NCI-H2171 (cell line): ENCODE results near the gene ACSS3.
"Not testable (repeated sequence)": the region's sequence is repeated elsewhere in the genome, so short reads cannot be mapped to it uniquely, and the experiment has no call there.

Experiments used
- DNase-seq: peaks from one replicate; lab custom pipeline; 2025; lab: John Stamatoyannopoulos, UW

Gene ACSS3

DNA sequence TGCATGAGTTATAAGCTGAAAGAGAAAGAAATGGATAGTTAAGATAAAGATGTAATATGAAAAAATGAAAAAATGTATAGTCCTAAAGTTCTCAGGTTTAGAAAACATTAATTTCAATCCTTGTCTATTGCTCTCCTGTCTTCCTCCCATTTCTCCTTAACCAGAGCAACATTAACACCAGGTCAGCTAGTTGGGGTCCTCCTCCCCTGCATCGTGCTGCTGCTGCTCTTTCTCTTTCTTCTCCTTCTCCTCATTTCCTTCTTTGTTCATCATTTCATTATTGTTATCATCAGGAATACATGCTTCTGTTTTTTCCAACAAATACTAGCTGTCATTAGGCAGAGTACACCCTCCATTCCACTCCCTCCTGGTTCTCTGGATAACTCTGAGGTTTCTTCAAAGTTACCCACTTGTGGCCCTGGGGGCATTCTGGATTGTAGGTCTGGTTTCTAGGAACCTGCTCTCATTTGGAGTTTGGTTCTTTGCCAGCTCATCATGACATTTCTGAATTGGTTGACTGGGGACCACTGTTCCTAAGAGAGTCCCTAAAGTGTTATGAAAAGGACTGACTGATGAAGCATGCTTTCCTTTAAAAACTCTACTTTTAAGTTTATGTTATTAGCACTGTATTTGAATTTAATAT is 17.0 kb downstream of the ACSS3 start:
- DNase-seq: no peak

DNA sequence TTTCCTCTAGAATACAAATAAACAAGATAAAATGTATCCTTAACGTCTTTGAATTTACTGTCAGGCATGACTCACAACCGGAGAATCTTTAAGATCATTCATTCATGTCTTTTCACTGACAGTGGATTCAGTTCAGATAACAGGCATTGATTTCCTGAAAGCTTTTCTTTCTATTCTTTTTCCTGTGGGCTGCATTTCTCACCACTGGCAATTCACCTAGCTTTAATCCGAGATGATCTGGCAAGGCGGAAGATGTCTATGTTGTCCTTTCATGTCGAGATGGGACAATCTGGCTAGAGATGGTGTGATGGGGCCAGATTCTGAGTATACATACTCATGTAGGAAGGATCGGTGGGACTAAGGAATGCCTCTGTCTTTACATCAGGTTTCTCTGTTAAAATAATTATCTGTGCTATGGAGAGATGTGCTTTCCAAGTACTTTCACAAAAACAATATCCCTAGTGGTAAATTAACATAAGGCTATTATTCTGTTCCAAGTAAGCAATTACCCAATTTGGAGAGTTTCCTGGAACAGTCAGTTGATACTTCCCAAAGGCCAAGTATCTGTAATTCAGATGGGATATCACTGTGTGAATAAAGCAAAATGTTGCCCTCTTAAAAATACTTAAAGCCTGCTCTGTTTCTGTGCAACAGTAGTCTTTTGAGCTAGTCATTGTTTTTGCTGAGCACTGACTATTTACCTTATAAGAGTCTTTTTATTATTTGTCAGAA is 17.8 kb downstream of the ACSS3 start:
- DNase-seq: no peak

DNA sequence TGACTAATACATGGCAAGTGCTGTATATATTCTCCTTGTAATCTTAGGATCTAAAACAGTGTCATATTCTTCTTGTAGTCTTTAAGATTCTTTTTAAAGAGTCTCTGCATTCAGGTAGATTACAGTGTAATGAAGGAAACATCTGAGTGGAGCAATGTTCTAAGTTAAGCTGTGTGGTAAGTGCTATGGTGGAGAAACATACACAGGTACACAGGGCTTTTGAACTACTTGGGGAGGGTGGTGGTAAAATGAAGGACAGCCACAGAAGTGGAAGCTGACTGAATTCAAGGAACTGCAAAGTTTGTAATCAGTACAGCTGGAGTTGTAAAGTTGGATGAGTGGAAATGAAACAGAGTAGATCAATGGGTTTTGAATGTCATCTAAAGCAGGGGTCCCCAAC is 27.8 kb downstream of the ACSS3 start:
- no peak for DNase-seq

DNA sequence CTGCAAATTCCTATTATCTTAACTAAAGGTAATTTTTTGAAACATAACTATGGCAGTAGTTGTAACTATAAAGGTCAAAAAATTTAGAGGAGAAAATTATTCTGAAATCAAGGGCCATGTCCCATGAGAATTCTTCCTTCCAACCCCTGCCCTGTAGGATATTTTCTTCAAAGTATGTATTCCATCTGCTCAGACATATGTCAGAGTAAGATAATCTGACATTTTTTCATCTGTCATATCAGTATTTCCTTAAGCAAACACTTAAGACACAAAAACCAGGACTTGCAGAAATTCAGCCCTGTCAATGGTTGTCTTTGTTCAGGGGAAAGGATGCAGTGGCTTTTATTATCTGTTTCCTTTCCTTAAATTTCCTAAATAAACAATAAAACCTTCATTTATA is 36.3 kb downstream of the ACSS3 start:
- DNase-seq: peak; percentile 92

GRCh38 chr12:81119069-81119468 is 41.2 kb downstream of the ACSS3 start:
- not testable (repeated sequence) for DNase-seq

GRCh38 chr12:81120961-81121360 is 43.1 kb downstream of the ACSS3 start:
- DNase-seq: no peak

GRCh38 chr12:81123611-81124010 is 45.7 kb downstream of the ACSS3 start:
- no peak for DNase-seq

DNA sequence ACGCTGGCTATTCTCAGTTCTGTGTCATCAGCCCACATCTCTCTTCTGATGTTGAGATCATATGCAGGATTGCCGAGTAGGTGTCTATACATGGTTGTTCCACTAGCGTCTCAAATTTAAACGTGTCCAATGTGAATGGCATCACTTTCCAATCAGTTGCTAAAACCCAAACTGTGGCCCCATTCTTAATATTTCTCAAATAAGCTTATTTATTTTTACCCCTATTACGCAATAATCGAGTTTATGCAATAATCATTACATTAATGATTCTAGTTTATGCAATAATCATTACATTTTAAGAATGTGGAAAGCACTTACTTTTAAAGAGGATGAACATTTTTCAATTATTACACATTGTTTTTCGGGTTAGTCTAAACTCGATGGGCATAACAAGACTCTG is 47.8 kb downstream of the ACSS3 start:
- DNase-seq: no peak

DNA sequence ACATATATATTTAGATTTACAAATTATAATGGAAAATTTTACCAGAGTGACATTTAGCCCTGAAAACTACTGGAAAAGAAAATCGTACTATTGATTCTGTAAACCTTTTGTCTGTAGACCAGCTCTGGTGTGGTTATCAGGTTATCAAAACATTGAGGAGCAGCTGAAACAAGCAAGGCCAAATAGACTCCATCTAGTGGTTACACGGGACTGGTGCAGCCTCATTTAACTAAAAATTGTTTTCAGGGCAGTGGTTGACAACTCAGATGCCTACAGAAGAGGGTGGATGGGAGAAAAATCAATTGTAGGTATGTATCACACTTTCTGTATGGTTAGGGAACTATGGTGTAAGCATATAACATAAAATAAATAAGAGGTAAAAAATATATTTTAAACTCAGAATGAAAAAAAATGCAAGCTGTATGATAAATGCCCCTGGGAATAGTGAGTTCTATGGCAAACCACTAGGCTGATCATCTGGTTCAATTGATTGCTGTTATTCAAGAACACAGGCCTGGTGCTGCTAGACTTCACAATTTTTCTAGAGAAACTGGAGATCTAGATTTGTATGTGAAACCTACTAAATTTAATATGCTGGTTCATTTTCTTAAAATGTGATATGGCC is 51.2 kb downstream of the ACSS3 start:
- DNase-seq: peak; percentile 35

- DNase-seq: no peak
These were observed 58.6 kb downstream of the ACSS3 start for GRCh38 chr12:81136519-81136918.

GRCh38 chr12:81137801-81138200 is 59.9 kb downstream of the ACSS3 start:
- DNase-seq: no peak

- no peak for DNase-seq
These were observed 63.3 kb downstream of the ACSS3 start for GRCh38 chr12:81141217-81141616.

DNA sequence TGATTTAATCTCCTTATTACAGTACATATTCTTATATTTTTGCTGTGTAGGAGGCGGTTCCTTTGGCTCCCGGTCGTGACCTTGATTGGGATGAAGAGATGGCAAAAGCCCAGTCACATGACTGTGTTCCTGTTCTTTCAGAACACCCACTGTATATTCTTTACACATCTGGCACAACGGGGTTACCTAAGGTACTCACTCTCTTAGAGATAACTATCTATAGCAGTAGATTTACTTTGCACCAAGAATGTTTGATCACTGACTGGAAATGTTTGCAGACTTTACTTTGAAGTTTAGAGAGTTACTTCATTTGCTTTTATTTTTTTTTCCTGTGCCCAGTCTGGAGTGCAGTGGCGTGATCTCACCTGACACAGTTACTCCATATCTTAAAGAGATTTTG is 65.2 kb downstream of the ACSS3 start:
- no peak for DNase-seq

DNA sequence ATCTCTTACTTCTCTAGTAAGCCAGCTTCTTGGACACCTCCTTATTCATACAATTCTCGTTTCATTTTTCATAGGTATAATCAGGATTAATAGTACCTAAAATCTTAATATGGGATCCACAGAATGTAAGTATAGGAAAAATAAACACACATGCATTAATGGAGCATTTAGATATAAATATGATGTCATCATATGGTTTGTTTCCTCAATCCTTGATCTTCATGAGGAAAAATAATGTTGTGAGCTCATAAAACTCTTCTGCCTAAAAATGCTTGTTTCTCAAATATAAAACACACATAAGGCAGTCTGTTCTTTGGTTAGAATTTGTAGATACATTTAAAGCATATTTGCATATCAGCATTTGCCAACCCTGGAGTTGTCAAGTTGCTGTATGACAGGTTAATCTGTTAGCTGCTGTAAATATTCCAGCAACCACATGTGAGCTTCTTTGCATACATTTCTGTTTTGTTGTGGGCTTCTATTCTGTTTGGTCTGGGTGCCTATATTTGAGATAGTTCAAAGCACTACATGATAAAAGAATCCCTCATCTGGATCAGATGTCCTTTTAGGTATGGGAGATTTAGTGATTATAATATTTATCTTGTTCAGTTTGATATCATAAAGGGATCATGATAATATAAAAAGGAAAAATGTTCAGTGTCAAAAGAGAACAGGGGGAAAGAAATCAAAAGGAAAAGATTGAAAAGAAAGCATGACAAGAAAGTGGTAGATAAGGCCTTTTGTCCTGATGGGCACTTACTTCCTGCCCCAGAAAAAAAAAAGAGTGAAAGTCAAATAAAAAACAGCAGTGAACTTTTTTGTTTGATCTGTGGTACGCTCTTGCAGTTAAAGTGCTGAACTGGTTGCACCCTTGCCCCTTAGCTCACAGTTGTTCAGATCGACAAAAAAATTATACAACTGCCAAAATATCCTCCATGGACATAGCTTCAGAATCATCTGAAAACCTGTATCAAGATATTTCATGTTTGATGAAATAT is 68.6 kb downstream of the ACSS3 start:
- DNase-seq: no peak

DNA sequence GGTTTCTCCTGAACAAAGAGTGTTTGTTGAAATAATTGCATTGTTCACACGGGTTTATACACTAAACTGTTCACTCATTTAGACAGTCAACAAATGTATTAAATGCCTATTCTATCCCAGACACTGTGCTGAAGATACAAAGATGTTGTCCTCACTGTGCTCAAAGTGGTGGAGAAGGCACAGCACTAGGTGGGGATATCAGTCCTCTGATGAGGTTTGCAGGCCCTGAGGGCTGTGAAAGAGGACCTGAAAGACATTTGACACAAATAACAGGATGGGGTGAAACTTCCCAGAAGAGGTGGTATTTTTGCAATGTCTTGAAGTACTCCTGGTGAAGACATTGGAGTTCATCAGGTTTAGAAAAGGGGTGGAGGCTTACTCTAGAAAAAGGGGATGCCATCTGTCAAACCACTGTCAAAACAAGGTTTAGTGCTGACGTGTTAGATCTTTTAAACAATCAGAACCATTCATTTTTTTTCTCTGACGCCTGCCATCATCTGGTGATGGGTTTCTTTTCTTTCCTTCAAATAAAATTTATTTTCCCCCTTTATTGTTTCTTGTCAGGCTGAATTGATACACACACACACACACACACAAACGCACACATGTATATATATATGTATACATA is 69.5 kb downstream of the ACSS3 start:
- DNase-seq: peak; percentile 59

GRCh38 chr12:81150382-81150781 is 72.5 kb downstream of the ACSS3 start:
- DNase-seq: peak; percentile 80

GRCh38 chr12:81159856-81160255 is 82.0 kb downstream of the ACSS3 start:
- no peak for DNase-seq

- no peak for DNase-seq
These were observed 83.8 kb downstream of the ACSS3 start for GRCh38 chr12:81161680-81162079.

- no peak for DNase-seq
These were observed 84.7 kb downstream of the ACSS3 start for GRCh38 chr12:81162391-81163136.

DNA sequence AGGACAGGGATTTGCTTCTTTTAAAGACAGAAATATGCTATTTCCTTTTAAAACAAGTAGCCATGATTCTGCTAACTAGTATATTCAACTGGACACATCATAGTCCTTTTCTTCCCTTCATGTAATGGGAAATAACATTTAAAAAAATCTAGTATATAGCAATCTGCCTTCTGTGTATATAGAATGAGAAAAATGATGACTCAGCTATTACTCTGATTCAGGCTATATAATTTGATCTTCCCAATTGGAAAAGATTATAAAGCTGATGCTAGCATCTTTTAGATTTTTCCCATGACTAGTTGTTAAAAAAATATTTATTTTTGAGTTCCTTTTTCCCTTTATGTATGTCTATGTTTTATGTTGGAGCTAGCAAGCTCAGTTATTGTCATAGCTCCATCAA is 86.9 kb downstream of the ACSS3 start:
- DNase-seq: no peak

DNA sequence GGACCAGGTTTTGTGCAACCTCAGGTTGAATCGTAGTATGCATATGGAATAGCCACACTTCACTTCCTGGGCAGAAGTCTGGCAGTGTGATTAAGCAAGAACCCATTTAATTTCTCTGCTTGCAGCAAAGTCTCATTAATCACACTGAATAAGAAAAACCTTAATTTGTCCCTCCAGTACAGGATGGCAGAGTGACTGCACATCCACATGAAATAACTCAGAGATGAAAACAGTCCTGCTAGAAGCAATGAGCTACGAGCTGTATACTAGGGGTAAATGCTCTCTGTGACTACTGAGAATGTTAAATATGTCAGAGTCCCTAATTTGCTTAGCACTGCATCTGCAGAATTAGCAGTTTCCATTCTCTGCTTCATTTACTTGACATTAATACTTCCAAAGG is 88.9 kb downstream of the ACSS3 start:
- DNase-seq: no peak
